Tibial artery (tissue), 4 donors: ENCODE measurements around the gene ZNF688.

Experiments used
- DNase-seq, 2 donors: peaks; one replicate each; pipeline ENCODE4 v3.0.0-alpha.2; 2019
- H3K27ac ChIP-seq, 2 donors: fragments of 200-600 bp; sonication (generic) in 1 of 2; 1 replicate in 1 of 2; 2 replicates in 1 of 2; pipeline ENCODE4 v1.5.1; 2018 to 2019; ENCODE audit warnings: mild to moderate bottlenecking in 1 of 2
- H3K27me3 ChIP-seq, 2 donors: fragments of 200-600 bp; sonication (generic) in 1 of 2; one replicate each; pipeline versions ENCODE4 v1.5.1 to v1.6.0; 2016 to 2019
- H3K36me3 ChIP-seq, 3 donors: fragments of 200-600 bp; sonication (generic) in 2 of 3; one replicate each; pipeline ENCODE4 v1.5.1; 2016 to 2019; ENCODE audit warnings: mild to moderate bottlenecking in 2 of 3
- H3K4me1 ChIP-seq, 4 donors: fragments of 200-600 bp; sonication (generic) in 2 of 4; 1 replicate in 3 of 4; 2 replicates in 1 of 4; pipeline ENCODE4 v1.5.1; 2016 to 2019
- H3K4me3 ChIP-seq, 2 donors: fragments of 200-600 bp; sonication (generic) in 1 of 2; 1 replicate in 1 of 2; 2 replicates in 1 of 2; pipeline ENCODE4 v1.5.1; 2018 to 2019; ENCODE audit warnings: mild to moderate bottlenecking in 2 of 2
- H3K9me3 ChIP-seq, 3 donors: fragments of 200-600 bp; sonication (generic) in 1 of 3; one replicate each; pipeline ENCODE4 v1.5.1; 2016 to 2019
- CTCF ChIP-seq, 2 experiments: fragments of 200-600 bp in 1 of 2; fragments of 450-650 bp in 1 of 2; IDR thresholded peaks; one replicate each; pipeline ENCODE4 v1.5.1; 2017 to 2019; ENCODE audit warnings: antibody characterized with exemption in 2 of 2, mild to moderate bottlenecking in 1 of 2, moderate library complexity in 1 of 2
- intact Hi-C: fragments of 100-400 bp; cut with DNase I; formaldehyde crosslinking; loops from one replicate; pipeline ENCODE4 v1.15.0; 2023; ENCODE audit warnings: low total_unique reads

ZNF688 gene

GRCh38 chr16:30533748-30534367, 37.7 kb downstream of the ZNF688 start:
- peaks cover 11 to 33% (median 25%) of the 10 kb centered on the region in 3 donors for H3K36me3 ChIP-seq
- intact Hi-C loops: loop anchor here (5.0 kb wide), 1 partner anchor 163 kb away; the partner anchor contains the start of gene SRCAP
- peaks cover 0 to 43% (median 21%) of the 10 kb centered on the region in 4 donors for H3K4me1 ChIP-seq
- H3K27ac ChIP-seq: peak overlapping the region; percentile 94 to 99
- no peak for DNase-seq
- H3K9me3 ChIP-seq: no peaks in the 10 kb centered on the region
- no peaks in the 10 kb centered on the region for H3K27me3 ChIP-seq
- H3K4me3 ChIP-seq: peak overlapping the region; percentile 75 to 83
- TF ChIP-seq CTCF (IDR thresholded peaks at IDR 0.05): no peak

DNA sequence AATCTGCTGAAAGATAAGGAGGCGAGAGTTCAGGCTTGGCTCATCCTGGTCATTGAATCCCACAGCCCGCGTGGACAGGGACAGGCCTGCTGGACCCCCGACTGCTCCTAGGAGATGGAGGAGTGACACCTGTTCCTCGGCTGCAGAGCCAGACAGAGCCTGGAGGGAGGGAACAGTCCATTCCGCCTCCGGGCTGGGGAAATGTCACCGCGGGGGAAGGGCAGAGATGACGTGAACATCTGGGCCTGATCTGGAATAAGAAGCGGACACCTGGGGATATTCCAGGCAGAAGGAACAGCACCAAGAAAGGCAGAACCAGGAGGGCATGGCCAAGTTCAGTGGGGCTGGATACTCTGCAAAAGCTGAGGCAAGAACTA, 38.4 kb downstream of the ZNF688 start:
- Histone ChIP-seq H3K4me1 (peaks cover 0 to 46% (median 23%) of the 10 kb centered on the region in 4 donors), H3K27me3 (no peaks in the 10 kb centered on the region), H3K27ac (peak overlapping the region; percentile 94 to 99), H3K36me3 (peaks cover 11 to 33% (median 25%) of the 10 kb centered on the region in 3 donors), H3K9me3 (no peaks in the 10 kb centered on the region), H3K4me3 (peak overlapping the region; percentile 75 to 83)
- DNase-seq: no peak
- intact Hi-C loops: loop anchor here (5.0 kb wide), 1 partner anchor 164 kb away; the partner anchor contains the start of gene SRCAP
- TF ChIP-seq CTCF (IDR thresholded peaks at IDR 0.05): no peak

GRCh38 chr16:30532285-30533145, 39.0 kb downstream of the ZNF688 start:
- intact Hi-C loops: loop anchor here (5.0 kb wide), 1 partner anchor 165 kb away; the partner anchor contains the start of gene SRCAP
- Histone ChIP-seq H3K4me3 (no peak overlapping the region), H3K27ac (no peak overlapping the region), H3K36me3 (peaks cover 11 to 33% (median 25%) of the 10 kb centered on the region in 3 donors), H3K27me3 (no peaks in the 10 kb centered on the region), H3K9me3 (no peaks in the 10 kb centered on the region), H3K4me1 (peaks cover 0 to 52% (median 29%) of the 10 kb centered on the region in 4 donors)
- DNase-seq: no peak
- TF ChIP-seq CTCF (IDR thresholded peaks at IDR 0.05): no peak

GRCh38 chr16:30530163-30531037, 41.1 kb downstream of the ZNF688 start:
- H3K27ac ChIP-seq: no peak overlapping the region
- H3K4me3 ChIP-seq: no peak overlapping the region
- no peak for TF ChIP-seq CTCF (IDR thresholded peaks at IDR 0.05)
- intact Hi-C loops: loop anchor here (5.0 kb wide), 1 partner anchor 167 kb away; the partner anchor contains the start of gene SRCAP
- H3K4me1 ChIP-seq: peaks cover 0 to 49% (median 26%) of the 10 kb centered on the region in 4 donors
- H3K27me3 ChIP-seq: no peaks in the 10 kb centered on the region
- no peaks in the 10 kb centered on the region for H3K9me3 ChIP-seq
- peaks cover 11 to 34% (median 25%) of the 10 kb centered on the region in 3 donors for H3K36me3 ChIP-seq
- no peak for DNase-seq
